ENCODE results near the gene OR2H2. TPM values are rescaled to one million over a fixed set of nuclear protein-coding genes. Genes with fewer than 3 reads are reported as not detected.

OR2H2 gene
- total and polyA plus RNA-seq, 2 of the 13 experiments (the other 11 are each of a cell fraction or from before 2014, with no cell fraction given): not detected

GRCh38 chr6:29589423-29590048 lies 4.6 kb downstream of the OR2H2 start (continued):
- peak; percentile 97 for TF ChIP-seq CTCF (CRISPR knock-in tag; IDR thresholded peaks at IDR 0.05)
- TF ChIP-seq THAP8 (CRISPR knock-in tag; IDR thresholded peaks at IDR 0.05; ENCODE audit: borderline replicate concordance): no peak
- TF ChIP-seq MIXL1 (CRISPR knock-in tag; IDR thresholded peaks at IDR 0.05): no peak
- no peak for TF ChIP-seq JUND (CRISPR knock-in tag; IDR thresholded peaks at IDR 0.05)
- no peak for TF ChIP-seq BCLAF1 (IDR thresholded peaks at IDR 0.05)
- no peak for TF ChIP-seq ZNF34 (CRISPR knock-in tag; IDR thresholded peaks at IDR 0.05; ENCODE audit: borderline replicate concordance)
- no peak for TF ChIP-seq ZNF737 (CRISPR knock-in tag; IDR thresholded peaks at IDR 0.05; ENCODE audit: borderline replicate concordance)
- TF ChIP-seq RXRB (CRISPR knock-in tag; IDR thresholded peaks at IDR 0.05; ENCODE audit: borderline replicate concordance): peak; percentile 16; the same call in 1 of the 2 replicates
- TF ChIP-seq ZNF512 (CRISPR knock-in tag; IDR thresholded peaks at IDR 0.05): no peak
- no peak for TF ChIP-seq SYNCRIP (IDR thresholded peaks at IDR 0.05; ENCODE audit: insufficient read depth, low read depth, low read length)
- TF ChIP-seq ZSCAN9 (CRISPR knock-in tag; IDR thresholded peaks at IDR 0.05; ENCODE audit: borderline replicate concordance): no peak
- TF ChIP-seq HNRNPK (IDR thresholded peaks at IDR 0.05; ENCODE audit: low read depth, low read length, poor library complexity, severe bottlenecking): no peak
- no peak for TF ChIP-seq SALL2 (CRISPR knock-in tag; IDR thresholded peaks at IDR 0.05)
- no peak for TF ChIP-seq ZNF20 (CRISPR knock-in tag; IDR thresholded peaks at IDR 0.05)
- TF ChIP-seq HHEX (CRISPR knock-in tag; IDR thresholded peaks at IDR 0.05): no peak
- TF ChIP-seq FOXP4 (CRISPR knock-in tag; IDR thresholded peaks at IDR 0.05): no peak
- peak; percentile 36; the same call in 1 of the 2 replicates for TF ChIP-seq GATAD1 (CRISPR knock-in tag; IDR thresholded peaks at IDR 0.05)
- peak; percentile 46; the same call in 1 of the 2 replicates for TF ChIP-seq IRF2 (CRISPR knock-in tag; IDR thresholded peaks at IDR 0.05)
- no peak for TF ChIP-seq CREB3 (CRISPR knock-in tag; IDR thresholded peaks at IDR 0.05)
- TF ChIP-seq RNF2 (conservative IDR thresholded peaks at IDR 0.05; ENCODE audit: low read depth): no peak
- no peak for TF ChIP-seq RFXAP (CRISPR knock-in tag; IDR thresholded peaks at IDR 0.05; ENCODE audit: borderline replicate concordance)

Data from HepG2 (cell line).